ENCODE data around the gene LHPP. TPM values are rescaled to one million over a fixed set of nuclear protein-coding genes. Genes with fewer than 3 reads are reported as not detected.

LHPP gene
- total and polyA plus RNA-seq, 2 experiments from 2014 or later: 27.4 to 40.2 TPM

- no peak overlapping the region for H3K4me3 ChIP-seq
Measured at GRCh38 chr10:124537891-124538290, 76.3 kb downstream of the LHPP start.

GRCh38 chr10:124538706-124539105 lies 77.1 kb downstream of the LHPP start:
- Histone ChIP-seq H4K20me1 (replicated peaks; ENCODE audit: insufficient read depth) (no peaks in the 10 kb centered on the region), H3K79me2 (replicated peaks; ENCODE audit: insufficient read depth) (no peaks in the 10 kb centered on the region), H3K4me3 (no peak overlapping the region), H2AFZ (no peak overlapping the region), H3K27me3 (ENCODE audit: insufficient read depth) (no peaks in the 10 kb centered on the region), H3K27ac (ENCODE audit: low read depth) (no peak overlapping the region), H3F3A (replicated peaks; ENCODE audit: low read depth) (no peaks in the 10 kb centered on the region), H3K4me2 (no peak overlapping the region), H3K36me3 (ENCODE audit: insufficient read depth) (no peaks in the 10 kb centered on the region), H3K4me1 (ENCODE audit: insufficient read depth) (peaks cover 10% of the 10 kb centered on the region), H3K9me2 (ENCODE audit: insufficient read depth) (no peaks in the 10 kb centered on the region)
- no peak overlapping the region for H3K4me3 Mint-ChIP-seq
- no peak overlapping the region for H3K27ac Mint-ChIP-seq
- ATAC-seq (no peak), DNase-seq (ENCODE audit: low spot score) (no peak)
- H3K9me3 Mint-ChIP-seq: no peaks in the 10 kb centered on the region
- H3K27me3 Mint-ChIP-seq (ENCODE audit: insufficient read depth, low read depth, poor library complexity): peaks cover 10% of the 10 kb centered on the region
- peaks cover 13% of the 10 kb centered on the region for H3K4me1 Mint-ChIP-seq
- H3K36me3 Mint-ChIP-seq (ENCODE audit: low read depth): no peaks in the 10 kb centered on the region
- TF ChIP-seq CREB1 (CRISPR knock-in tag; IDR thresholded peaks at IDR 0.05; ENCODE audit: low read depth): no peak
- no peak for TF ChIP-seq CTCF (conservative IDR thresholded peaks at IDR 0.05; ENCODE audit: low read depth in 2 of 2)
- TF ChIP-seq EZH2phosphoT487 (IDR thresholded peaks at IDR 0.05; ENCODE audit: unreplicated experiment): no peak
- TF ChIP-seq ZNF331 (CRISPR knock-in tag; IDR thresholded peaks at IDR 0.05; ENCODE audit: low read depth): no peak
- TF ChIP-seq EZH2 (IDR thresholded peaks at IDR 0.05; ENCODE audit: low read depth, unreplicated experiment): no peak
- no peak for TF ChIP-seq ZNF114 (CRISPR knock-in tag; IDR thresholded peaks at IDR 0.05)
- TF ChIP-seq JUNB (IDR thresholded peaks at IDR 0.05; ENCODE audit: unreplicated experiment): no peak
- TF ChIP-seq REST (IDR thresholded peaks at IDR 0.05; ENCODE audit: unreplicated experiment): no peak
- TF ChIP-seq STAT1 (IDR thresholded peaks at IDR 0.05; ENCODE audit: unreplicated experiment): no peak
- TF ChIP-seq POLR2AphosphoS5 (IDR thresholded peaks at IDR 0.05; ENCODE audit: low read depth): no peak

More at GRCh38 chr10:124537891-124538290, 76.3 kb downstream of the LHPP start:
- Mint-ChIP-seq H3K27me3 (ENCODE audit: insufficient read depth, low read depth, poor library complexity) (peaks cover 6% of the 10 kb centered on the region), H3K4me3 (no peak overlapping the region), H3K9me3 (no peaks in the 10 kb centered on the region), H3K27ac (no peak overlapping the region), H3K4me1 (peaks cover 21% of the 10 kb centered on the region), H3K36me3 (ENCODE audit: low read depth) (no peaks in the 10 kb centered on the region)
- no peak for DNase-seq (ENCODE audit: low spot score)
- H2AFZ ChIP-seq: no peak overlapping the region
- no peaks in the 10 kb centered on the region for H3K9me2 ChIP-seq (ENCODE audit: insufficient read depth)
- no peak overlapping the region for H3K4me2 ChIP-seq
- TF ChIP-seq EZH2phosphoT487 (IDR thresholded peaks at IDR 0.05; ENCODE audit: unreplicated experiment): no peak
- TF ChIP-seq ZNF114 (CRISPR knock-in tag; IDR thresholded peaks at IDR 0.05): no peak
- TF ChIP-seq EZH2 (IDR thresholded peaks at IDR 0.05; ENCODE audit: low read depth, unreplicated experiment): no peak
- TF ChIP-seq STAT1 (IDR thresholded peaks at IDR 0.05; ENCODE audit: unreplicated experiment): no peak
- no peak for TF ChIP-seq CTCF (conservative IDR thresholded peaks at IDR 0.05; ENCODE audit: low read depth in 2 of 2)
- TF ChIP-seq POLR2AphosphoS5 (IDR thresholded peaks at IDR 0.05; ENCODE audit: low read depth): no peak
- no peak for TF ChIP-seq ETS1 (IDR thresholded peaks at IDR 0.05)
- no peaks in the 10 kb centered on the region for H3K27me3 ChIP-seq (ENCODE audit: insufficient read depth)
- H3K79me2 ChIP-seq (replicated peaks; ENCODE audit: insufficient read depth): no peaks in the 10 kb centered on the region
- H3K27ac ChIP-seq (ENCODE audit: low read depth): no peak overlapping the region
- H3K36me3 ChIP-seq (ENCODE audit: insufficient read depth): no peaks in the 10 kb centered on the region
- no peak for ATAC-seq
- H3K4me1 ChIP-seq (ENCODE audit: insufficient read depth): peaks cover 10% of the 10 kb centered on the region
- H4K20me1 ChIP-seq (replicated peaks; ENCODE audit: insufficient read depth): no peaks in the 10 kb centered on the region
- 0 out of 2 replicates have a peak, but pooled peaks cover under 1% of the 10 kb centered on the region for H3F3A ChIP-seq (replicated peaks; ENCODE audit: low read depth)

Data from GM23338 (cell line).